ENCODE measurements around the gene FOXD4L6.
A peak's percentile ranks its signal among the peaks of the same experiment; 100 is the strongest.
"Not testable (repeated sequence)": the region's sequence is repeated elsewhere in the genome, so short reads cannot be mapped to it uniquely, and the experiment has no call there.

DNA sequence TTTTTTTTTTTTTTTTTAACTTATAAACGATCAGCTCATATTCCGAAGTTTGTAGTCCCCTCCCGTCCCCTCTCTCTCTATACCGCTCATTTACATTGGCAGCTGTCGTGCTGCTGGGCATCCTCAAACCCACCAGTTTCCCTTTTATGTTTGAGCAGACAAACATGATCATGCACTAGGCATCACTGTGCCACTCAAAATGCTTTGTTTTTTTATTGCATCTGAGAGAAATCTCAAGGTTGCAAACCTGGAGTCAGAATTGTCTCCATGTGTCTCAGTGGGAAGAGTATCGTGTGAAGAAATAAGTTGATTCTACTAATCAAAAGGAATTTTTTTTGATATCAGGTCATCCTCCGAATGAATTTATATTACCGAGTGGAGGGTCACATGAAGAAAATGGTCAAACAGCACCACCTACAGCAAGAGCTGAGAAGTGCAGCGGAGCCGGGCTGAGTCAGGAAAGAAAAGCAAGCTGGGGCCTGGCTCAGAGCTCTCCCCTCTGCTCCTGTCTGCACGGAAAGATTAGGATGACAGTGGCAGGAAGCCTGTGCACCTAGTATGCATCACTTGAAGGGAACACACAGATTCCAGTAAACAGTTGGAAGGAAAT, 39.9 kb downstream of the FOXD4L6 start:
- TF ChIP-seq, protein P1, sequence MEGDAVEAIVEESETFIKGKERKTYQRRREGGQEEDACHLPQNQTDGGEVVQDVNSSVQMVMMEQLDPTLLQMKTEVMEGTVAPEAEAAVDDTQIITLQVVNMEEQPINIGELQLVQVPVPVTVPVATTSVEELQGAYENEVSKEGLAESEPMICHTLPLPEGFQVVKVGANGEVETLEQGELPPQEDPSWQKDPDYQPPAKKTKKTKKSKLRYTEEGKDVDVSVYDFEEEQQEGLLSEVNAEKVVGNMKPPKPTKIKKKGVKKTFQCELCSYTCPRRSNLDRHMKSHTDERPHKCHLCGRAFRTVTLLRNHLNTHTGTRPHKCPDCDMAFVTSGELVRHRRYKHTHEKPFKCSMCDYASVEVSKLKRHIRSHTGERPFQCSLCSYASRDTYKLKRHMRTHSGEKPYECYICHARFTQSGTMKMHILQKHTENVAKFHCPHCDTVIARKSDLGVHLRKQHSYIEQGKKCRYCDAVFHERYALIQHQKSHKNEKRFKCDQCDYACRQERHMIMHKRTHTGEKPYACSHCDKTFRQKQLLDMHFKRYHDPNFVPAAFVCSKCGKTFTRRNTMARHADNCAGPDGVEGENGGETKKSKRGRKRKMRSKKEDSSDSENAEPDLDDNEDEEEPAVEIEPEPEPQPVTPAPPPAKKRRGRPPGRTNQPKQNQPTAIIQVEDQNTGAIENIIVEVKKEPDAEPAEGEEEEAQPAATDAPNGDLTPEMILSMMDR (IDR thresholded peaks at IDR 0.05), result peak in 3 of 6 experiments; percentile 17 to 47 (median 33)
- TF ChIP-seq POLR2A (IDR thresholded peaks at IDR 0.05), result not testable (repeated sequence)
